Caki2 (cell line): ENCODE measurements around the gene SIPA1L3. TPM values are rescaled to one million over a fixed set of nuclear protein-coding genes. Genes with fewer than 3 reads are reported as not detected.
A peak's percentile ranks its signal among the peaks of the same experiment; 100 is the strongest.

Experiments used
- DNase-seq: peaks from one replicate; pipeline ENCODE4 v3.0.0-alpha.2; 2015; ENCODE audit warnings: low read depth
- in situ Hi-C: cut with HindIII; loops from 2 replicates; pipeline ENCODE4 v1.10.0; 2016; ENCODE audit warnings: low sequenced_read_pairs, low pct_unique_long_range_greater_than_20kb, mixed read lengths
- total RNA-seq: library from RNA; depleted of rRNA; stranded (reverse); fragments of >200 nt; shearing (Covaris generic); gene quantifications from 2 replicates; pipeline ENCODE4 v1.2.3, GENCODE V29; 2014; ENCODE audit warnings: low replicate concordance

SIPA1L3 gene
- total RNA-seq, 1 experiment from 2014 or later: 39.9 TPM

GRCh38 chr19:37986048-37986750 is 79.2 kb downstream of the SIPA1L3 start:
- in situ Hi-C loops: no loop called here
- no peak for DNase-seq

GRCh38 chr19:37987356-37988332 is 80.6 kb downstream of the SIPA1L3 start:
- in situ Hi-C loops: no loop called here
- no peak for DNase-seq

GRCh38 chr19:37988758-37989635 is 82.0 kb downstream of the SIPA1L3 start:
- in situ Hi-C loops: no loop called here
- DNase-seq: no peak

- in situ Hi-C loops: no loop called here
Observed at GRCh38 chr19:37989855-37990254, 82.8 kb downstream of the SIPA1L3 start.

GRCh38 chr19:37990362-37990761 is 83.4 kb downstream of the SIPA1L3 start:
- no peak for DNase-seq
- in situ Hi-C loops: no loop called here

More at GRCh38 chr19:37989855-37990254, 82.8 kb downstream of the SIPA1L3 start:
- no peak for DNase-seq

GRCh38 chr19:37991176-37991835 is 84.3 kb downstream of the SIPA1L3 start:
- in situ Hi-C loops: no loop called here
- DNase-seq: no peak

GRCh38 chr19:37991841-37992248 is 84.8 kb downstream of the SIPA1L3 start:
- peak; percentile 74 for DNase-seq
- in situ Hi-C loops: no loop called here

- in situ Hi-C loops: no loop called here
- DNase-seq: no peak
Observed at GRCh38 chr19:37992761-37993160, 85.8 kb downstream of the SIPA1L3 start.

- in situ Hi-C loops: no loop called here
- no peak for DNase-seq
Observed at GRCh38 chr19:37994823-37995130, 87.8 kb downstream of the SIPA1L3 start.

- DNase-seq: no peak
- in situ Hi-C loops: no loop called here
Observed at GRCh38 chr19:37995346-37995745, 88.3 kb downstream of the SIPA1L3 start.

GRCh38 chr19:37997911-37998344 is 90.9 kb downstream of the SIPA1L3 start:
- peak; percentile 67 for DNase-seq
- in situ Hi-C loops: no loop called here

GRCh38 chr19:37998801-37999308 is 91.8 kb downstream of the SIPA1L3 start:
- in situ Hi-C loops: no loop called here
- no peak for DNase-seq

- in situ Hi-C loops: no loop called here
- DNase-seq: peak; percentile 100
Observed at GRCh38 chr19:37999309-38000213, 92.6 kb downstream of the SIPA1L3 start.

GRCh38 chr19:38001158-38001781 is 94.3 kb downstream of the SIPA1L3 start:
- no peak for DNase-seq
- in situ Hi-C loops: no loop called here

GRCh38 chr19:38003438-38004185 is 96.6 kb downstream of the SIPA1L3 start:
- DNase-seq: peak; percentile 81
- in situ Hi-C loops: no loop called here

- no peak for DNase-seq
- in situ Hi-C loops: no loop called here
Observed at GRCh38 chr19:38004186-38004520, 97.1 kb downstream of the SIPA1L3 start.
